ENCODE data around the gene FAM117B. TPM values are rescaled to one million over a fixed set of nuclear protein-coding genes. Genes with fewer than 3 reads are reported as not detected.

Gene FAM117B
- 3.1 and 4.2 TPM in 2 replicates for total RNA-seq (2014; rRNA removed; shearing (Covaris generic))
- 18.4 and 19.6 TPM in 2 replicates for total RNA-seq (2022)
- Bru-seq, nascent RNA, result percentile 72 among the genes with signal in this experiment
- percentile 62 among the genes with signal in this experiment for BruChase-seq, experiment 1, labeled RNA remaining after a 6-hour chase
- BruChase-seq, experiment 2, labeled RNA remaining after a 2-hour chase, result percentile 66 among the genes with signal in this experiment
- long read RNA-seq, full-length matches to known transcripts, result 1 of 4 reads
- long read RNA-seq, partial matches to known transcripts, result 3 of 4 reads
- long read RNA-seq, other reads (novel, unspliced or antisense), result 0 of 4 reads

DNA sequence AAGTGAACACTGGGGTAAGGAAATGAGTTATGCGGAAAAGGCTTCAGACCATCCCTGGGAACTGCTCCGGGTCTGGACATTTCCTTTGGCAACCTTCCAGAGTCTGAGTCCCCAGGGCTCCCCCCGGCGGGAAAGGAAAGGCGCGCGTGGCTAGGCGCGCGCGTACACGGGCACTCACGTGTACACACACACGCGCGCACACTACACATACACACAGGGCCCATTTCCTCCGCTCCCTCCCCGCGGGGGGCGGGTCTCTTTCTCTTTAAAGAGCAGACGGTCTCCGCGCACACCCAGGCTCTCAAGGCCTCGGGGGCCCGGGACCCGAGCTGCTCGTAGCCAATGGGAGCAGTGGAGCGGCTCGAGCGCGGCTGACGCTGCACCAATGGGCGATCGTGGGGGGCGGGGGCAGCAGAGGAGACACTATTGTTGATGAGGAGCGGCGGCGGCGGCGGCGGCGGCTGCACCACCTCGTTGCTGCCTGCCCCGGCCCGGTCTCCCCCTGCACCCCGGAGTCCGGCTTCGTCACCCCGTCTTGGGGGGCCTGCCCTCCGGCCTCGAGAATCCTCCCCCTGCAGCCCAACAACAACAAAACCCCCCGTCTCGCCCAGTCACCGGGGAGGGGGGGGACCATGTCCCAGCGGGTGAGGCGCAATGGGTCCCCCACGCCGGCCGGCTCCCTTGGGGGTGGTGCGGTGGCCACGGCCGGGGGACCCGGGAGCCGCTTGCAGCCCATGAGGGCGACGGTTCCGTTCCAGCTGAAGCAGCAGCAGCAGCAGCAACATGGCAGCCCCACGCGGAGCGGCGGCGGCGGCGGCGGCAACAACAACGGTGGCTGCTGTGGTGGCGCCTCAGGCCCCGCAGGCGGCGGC is at the start of gene FAM117B:
Gene FAM117B (plus strand): TSS at position 414 of the 872 bp plus-strand sequence. CDS start 219 bp downstream, at position 633.
- POLR2A ChIA-PET, result interaction anchor here (0.6 to 1.7 kb wide), 8 partner anchors 9 to 1070 kb away, joined by 3 to 11 read pairs (median 4); no protein-coding TSS in a partner anchor
- peaks cover 38% of the 10 kb centered on the region for H3K4me1 ChIP-seq (ENCODE audit: insufficient read depth, low read length, poor library complexity, severe bottlenecking)
- H3K27ac ChIP-seq (ENCODE audit: low read depth, low read length, poor library complexity, severe bottlenecking), result peak within 1 kb of the TSS; percentile 69
- H3K4me2 ChIP-seq (ENCODE audit: low read length), result peak within 1 kb of the TSS; percentile 77
- no peaks in the 10 kb centered on the region for H3K9me3 ChIP-seq (ENCODE audit: low read length)
- H3K79me2 ChIP-seq (ENCODE audit: insufficient read depth, low read depth, low read length), result peaks cover 23% of the 10 kb centered on the region
- no peaks in the 10 kb centered on the region for H3K9me2 ChIP-seq (ENCODE audit: insufficient read depth, low read length)
- H2AFZ ChIP-seq (ENCODE audit: low read length), result peak within 1 kb of the TSS; percentile 98
- BruUV-seq (replicated peaks), result no TSS peak
- CTCF ChIA-PET (ENCODE audit: unreplicated experiment), result no interaction called here
- intact Hi-C loops (cut with micrococcal nuclease; ENCODE audit: unreplicated experiment), result loop anchor here (1.0 to 5.0 kb wide), 3 partner anchors 32 to 257 kb away; partner anchors contain the start of genes BMPR2 and ICA1L
- no peaks in the 10 kb centered on the region for H3K36me3 ChIP-seq (ENCODE audit: insufficient read depth, low read length)
- peak within 1 kb of the TSS; percentile 83 for H3K4me3 ChIP-seq (ENCODE audit: low read depth, low read length, poor library complexity, severe bottlenecking)
- H4K20me1 ChIP-seq (ENCODE audit: insufficient read depth, low read length), result no peaks in the 10 kb centered on the region
- TF ChIP-seq CTCF (conservative IDR thresholded peaks at IDR 0.05; ENCODE audit: low read length) (0 out of 2 replicates have a peak, but pooled peaks have one; percentile 6), EZH2phosphoT487 (IDR thresholded peaks at IDR 0.05; ENCODE audit: borderline replicate concordance, low read depth, low read length) (no peak)
- peak; percentile 99 for DNase-seq (ENCODE audit: low spot score)

DNA sequence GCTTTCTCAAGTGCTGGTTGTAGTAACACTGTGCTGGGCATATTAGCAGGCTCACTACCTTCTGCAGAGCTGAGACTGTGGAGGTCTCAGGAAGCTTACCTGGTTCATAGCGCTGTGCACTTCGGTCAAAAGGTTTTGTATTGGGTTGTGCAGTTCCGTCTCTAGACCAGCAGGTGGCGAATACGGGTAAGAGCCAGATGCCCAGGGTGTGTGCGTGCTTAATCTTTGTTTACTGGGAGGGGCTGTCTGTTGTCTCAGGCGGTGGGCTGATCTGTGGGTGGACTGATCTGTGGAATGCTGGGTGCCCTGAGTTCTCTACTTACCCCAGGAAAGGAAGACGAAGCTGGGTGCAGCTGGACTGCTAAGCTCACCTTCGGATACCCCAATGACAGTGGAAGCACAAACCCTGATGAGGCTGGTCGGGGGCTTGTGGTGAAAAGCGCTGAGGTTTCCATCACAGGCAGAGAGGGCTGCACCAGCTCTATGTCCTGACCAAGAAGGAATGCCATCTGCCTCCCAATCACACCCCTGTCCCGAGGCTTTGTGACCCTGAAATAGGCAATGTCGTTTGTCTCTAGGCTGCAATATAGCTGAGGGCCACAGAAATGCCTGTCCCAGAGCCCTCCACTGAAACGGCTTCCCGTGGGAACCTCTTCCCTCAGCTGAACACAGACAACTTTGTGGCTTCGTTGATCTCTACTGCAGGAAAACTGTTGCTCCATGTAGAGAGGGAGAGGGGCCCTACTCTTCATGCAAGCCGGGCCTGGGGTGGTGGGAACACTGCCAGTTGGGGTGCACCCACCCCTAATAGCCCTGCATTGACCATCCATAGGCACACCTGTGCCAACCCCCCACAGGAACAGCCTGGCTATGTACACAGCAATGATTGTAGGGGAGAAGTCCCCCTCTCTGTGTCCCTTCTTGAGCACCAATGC is 45.9 kb upstream of the FAM117B start:
- no TSS peak for BruUV-seq (replicated peaks)
- Histone ChIP-seq H3K4me3 (ENCODE audit: low read depth, low read length, poor library complexity, severe bottlenecking) (no peak overlapping the region), H3K36me3 (ENCODE audit: insufficient read depth, low read length) (no peaks in the 10 kb centered on the region), H3K4me1 (ENCODE audit: insufficient read depth, low read length, poor library complexity, severe bottlenecking) (peaks cover 3% of the 10 kb centered on the region), H3K79me2 (ENCODE audit: insufficient read depth, low read depth, low read length) (no peaks in the 10 kb centered on the region), H3K4me2 (ENCODE audit: low read length) (no peak overlapping the region), H3K27ac (ENCODE audit: low read depth, low read length, poor library complexity, severe bottlenecking) (no peak overlapping the region), H3K9me3 (ENCODE audit: low read length) (no peaks in the 10 kb centered on the region), H3K9me2 (ENCODE audit: insufficient read depth, low read length) (no peaks in the 10 kb centered on the region), H2AFZ (ENCODE audit: low read length) (peak overlapping the region; percentile 37; the same call in 1 of the 2 replicates), H4K20me1 (ENCODE audit: insufficient read depth, low read length) (no peaks in the 10 kb centered on the region)
- ChIA-PET CTCF (ENCODE audit: unreplicated experiment) (interaction anchor here (0.5 to 0.9 kb wide), 5 partner anchors 10 to 282 kb away, joined by 3 to 6 read pairs (median 3); no protein-coding TSS in a partner anchor), POLR2A (interaction anchor here (0.6 to 1.8 kb wide), 4 partner anchors 13 to 361 kb away, joined by 3 to 7 read pairs (median 3); no protein-coding TSS in a partner anchor)
- DNase-seq (ENCODE audit: low spot score), result peak; percentile 86
- TF ChIP-seq CTCF (conservative IDR thresholded peaks at IDR 0.05; ENCODE audit: low read length), result peak; percentile 93
- TF ChIP-seq EZH2phosphoT487 (IDR thresholded peaks at IDR 0.05; ENCODE audit: borderline replicate concordance, low read depth, low read length), result no peak
- intact Hi-C loops (cut with micrococcal nuclease; ENCODE audit: unreplicated experiment), result loop anchor here (1.0 to 10.0 kb wide), 4 partner anchors 243 to 566 kb away; partner anchors contain the start of gene NBEAL1

All from OCI-LY7 (cell line).